GM06990 (cell line): Measurements from ENCODE around the gene HERC5.
"Not testable (repeated sequence)": the region's sequence is repeated elsewhere in the genome, so short reads cannot be mapped to it uniquely, and the experiment has no call there.

ENCODE experiments used
- DNase-seq: peaks from one replicate; pipeline ENCODE4 v3.0.0-alpha.2; 2011; ENCODE audit not compliant: insufficient read length; ENCODE audit errors: extremely low read depth
- H3K27me3 ChIP-seq: replicated peaks from 2 replicates; pipeline ENCODE4 v1.6.0; 2011; ENCODE audit warnings: low read length; ENCODE audit not compliant: control insufficient read depth, insufficient read depth
- H3K36me3 ChIP-seq: 2 replicates; pipeline ENCODE4 v1.5.1; 2011; ENCODE audit warnings: low read length; ENCODE audit not compliant: control insufficient read depth, insufficient read depth
- H3K4me3 ChIP-seq: replicated peaks from 2 replicates; pipeline ENCODE4 v1.5.1; 2011; ENCODE audit warnings: low read depth, mild to moderate bottlenecking, control low read depth, low read length
- TF ChIP-seq, protein P1 (sequence below): IDR thresholded peaks from 2 replicates; pipeline ENCODE4 v1.5.1; 2011; ENCODE audit warnings: low read length, control low read depth, mild to moderate bottlenecking, inconsistent platforms; ENCODE audit not compliant: insufficient read depth, poor library complexity, severe bottlenecking

The HERC5 gene

DNA sequence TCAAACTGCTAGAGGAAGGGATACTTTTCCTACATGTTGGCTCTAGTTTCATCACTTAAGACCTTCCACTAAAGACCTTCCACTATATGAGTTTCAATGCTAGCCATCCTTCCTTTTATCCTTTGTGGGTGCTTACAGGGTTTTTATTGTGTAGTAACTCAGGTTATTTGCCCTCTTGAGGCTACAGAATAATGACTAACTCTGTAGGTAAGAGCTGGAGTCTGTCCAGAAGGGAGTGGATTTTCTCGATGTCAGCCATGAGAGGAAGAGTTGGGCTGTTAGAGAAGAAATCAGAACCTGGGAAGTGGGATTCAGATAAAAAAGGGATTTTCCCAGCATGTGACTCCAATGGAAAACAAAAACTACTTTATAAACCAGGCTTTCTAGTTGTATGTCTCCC lies 27.5 kb upstream of the HERC5 start:
- no peaks in the 10 kb centered on the region for H3K36me3 ChIP-seq
- H3K4me3 ChIP-seq = no peak overlapping the region
- H3K27me3 ChIP-seq = no peaks in the 10 kb centered on the region
- TF ChIP-seq, protein P1, sequence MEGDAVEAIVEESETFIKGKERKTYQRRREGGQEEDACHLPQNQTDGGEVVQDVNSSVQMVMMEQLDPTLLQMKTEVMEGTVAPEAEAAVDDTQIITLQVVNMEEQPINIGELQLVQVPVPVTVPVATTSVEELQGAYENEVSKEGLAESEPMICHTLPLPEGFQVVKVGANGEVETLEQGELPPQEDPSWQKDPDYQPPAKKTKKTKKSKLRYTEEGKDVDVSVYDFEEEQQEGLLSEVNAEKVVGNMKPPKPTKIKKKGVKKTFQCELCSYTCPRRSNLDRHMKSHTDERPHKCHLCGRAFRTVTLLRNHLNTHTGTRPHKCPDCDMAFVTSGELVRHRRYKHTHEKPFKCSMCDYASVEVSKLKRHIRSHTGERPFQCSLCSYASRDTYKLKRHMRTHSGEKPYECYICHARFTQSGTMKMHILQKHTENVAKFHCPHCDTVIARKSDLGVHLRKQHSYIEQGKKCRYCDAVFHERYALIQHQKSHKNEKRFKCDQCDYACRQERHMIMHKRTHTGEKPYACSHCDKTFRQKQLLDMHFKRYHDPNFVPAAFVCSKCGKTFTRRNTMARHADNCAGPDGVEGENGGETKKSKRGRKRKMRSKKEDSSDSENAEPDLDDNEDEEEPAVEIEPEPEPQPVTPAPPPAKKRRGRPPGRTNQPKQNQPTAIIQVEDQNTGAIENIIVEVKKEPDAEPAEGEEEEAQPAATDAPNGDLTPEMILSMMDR = no peak
- no peak for DNase-seq

DNA sequence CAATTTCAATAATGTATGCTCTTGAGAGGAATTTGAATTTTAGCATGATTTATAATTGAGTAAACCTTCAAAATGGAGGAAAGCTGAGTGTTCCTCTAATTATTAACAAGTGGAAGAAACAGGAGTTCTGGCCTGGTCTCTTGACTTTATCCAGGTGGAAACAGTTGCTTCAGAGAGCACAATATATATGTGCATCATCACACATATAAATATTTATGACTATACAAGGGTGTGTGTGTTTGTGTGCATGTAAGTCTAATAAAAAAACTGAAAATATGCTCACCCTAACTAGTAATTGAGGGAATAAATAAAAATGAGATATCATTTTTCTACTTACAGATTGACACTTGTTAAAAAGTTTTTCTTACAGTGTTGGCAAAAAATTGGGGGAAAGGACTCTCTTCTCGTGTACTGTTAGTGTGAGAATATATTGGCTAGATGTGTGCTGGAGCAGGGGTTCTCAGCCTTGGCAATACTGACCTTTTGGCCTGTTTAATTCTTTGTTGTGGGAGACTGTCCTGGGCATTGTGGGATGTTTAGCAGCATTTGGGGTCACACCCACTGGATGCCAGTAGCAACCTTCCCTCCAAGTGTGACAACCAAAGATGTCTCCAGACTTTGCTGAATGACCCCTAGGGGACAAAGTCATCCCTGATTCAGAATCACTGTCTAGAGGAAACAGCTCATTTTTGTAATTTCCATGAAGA lies 20.8 kb upstream of the HERC5 start:
- TF ChIP-seq, protein P1 = no peak
- no peak for DNase-seq
- peaks cover 2% of the 10 kb centered on the region for H3K36me3 ChIP-seq
- no peaks in the 10 kb centered on the region for H3K27me3 ChIP-seq
- no peak overlapping the region for H3K4me3 ChIP-seq

DNA sequence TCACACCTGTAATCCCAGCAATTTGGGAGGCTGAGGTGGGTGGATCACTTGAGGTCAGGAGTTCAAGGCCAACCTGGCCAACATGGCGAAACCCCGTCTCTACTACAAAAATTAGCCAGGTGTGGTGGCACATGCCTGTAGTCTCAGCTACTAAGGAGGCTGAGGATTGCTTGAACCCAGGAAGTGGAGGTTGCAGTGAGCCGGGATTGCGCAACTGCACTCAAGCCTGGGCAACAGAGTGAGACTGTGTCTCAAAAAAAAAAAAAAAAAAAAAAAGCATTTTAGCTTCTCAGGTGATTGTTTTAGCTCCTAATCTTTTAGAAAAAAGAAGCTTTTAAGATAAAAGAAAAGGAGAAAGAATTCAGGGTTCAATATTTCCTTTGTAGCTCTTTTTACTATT lies 19.0 kb upstream of the HERC5 start:
- not testable (repeated sequence) for H3K36me3 ChIP-seq, DNase-seq, H3K27me3 ChIP-seq, H3K4me3 ChIP-seq

DNA sequence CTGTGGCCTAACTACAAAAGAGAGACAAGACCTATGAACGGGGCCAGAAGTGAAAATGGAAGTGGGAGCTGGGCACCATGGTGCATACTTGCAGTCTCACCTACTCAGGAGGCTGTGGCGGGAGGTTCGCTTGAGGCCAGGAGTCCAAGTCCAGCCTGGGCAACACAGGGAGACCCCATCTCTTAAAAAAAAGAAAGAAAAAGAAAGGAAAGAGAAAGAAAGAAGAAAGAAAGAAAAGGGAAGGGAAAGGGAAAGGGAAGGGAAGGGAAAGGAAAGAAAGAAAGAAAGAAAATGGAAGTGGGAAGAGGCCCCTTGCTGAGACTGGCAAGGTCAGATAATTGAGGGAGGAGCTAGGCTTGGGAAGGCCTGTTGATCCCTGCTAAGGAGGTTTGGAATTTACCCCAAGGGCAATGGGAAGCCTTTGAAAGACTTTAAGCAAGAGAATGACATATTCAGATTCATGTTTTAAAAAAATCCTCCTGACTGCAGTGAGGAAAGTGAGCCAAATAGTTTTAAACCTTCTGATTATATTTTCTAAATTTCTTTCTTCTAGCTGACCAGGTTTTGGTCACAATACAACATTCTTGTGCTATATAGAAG lies 17.7 kb upstream of the HERC5 start:
- Histone ChIP-seq H3K36me3 (peaks cover 2% of the 10 kb centered on the region), H3K4me3 (no peak overlapping the region)
- DNase-seq = no peak

DNA sequence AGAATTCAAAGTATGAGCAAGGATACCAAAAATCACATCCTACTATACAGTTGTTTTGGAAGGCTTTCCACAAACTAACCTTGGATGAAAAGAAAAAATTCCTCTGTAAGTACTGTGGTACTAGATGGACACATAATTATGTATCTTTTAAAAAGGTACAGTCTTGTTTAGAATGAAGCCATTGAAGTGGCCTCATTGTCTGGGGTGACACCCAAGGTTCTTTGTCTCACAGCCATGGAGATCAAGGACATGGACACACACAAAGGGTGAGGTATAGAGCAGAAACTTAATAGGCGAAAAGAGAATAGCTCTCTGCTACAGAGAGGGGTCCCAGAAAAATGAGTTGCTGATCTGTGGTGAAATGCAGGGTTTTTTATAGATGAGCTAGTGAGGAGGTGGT lies 16.8 kb upstream of the HERC5 start:
- H3K36me3 ChIP-seq = peaks cover under 1% of the 10 kb centered on the region
- H3K4me3 ChIP-seq = no peak overlapping the region
- no peaks in the 10 kb centered on the region for H3K27me3 ChIP-seq
- TF ChIP-seq, protein P1 = no peak
- no peak for DNase-seq

More for the DNA sequence above, 17.7 kb upstream of the HERC5 start:
- TF ChIP-seq, protein P1 = no peak
- no peaks in the 10 kb centered on the region for H3K27me3 ChIP-seq

DNA sequence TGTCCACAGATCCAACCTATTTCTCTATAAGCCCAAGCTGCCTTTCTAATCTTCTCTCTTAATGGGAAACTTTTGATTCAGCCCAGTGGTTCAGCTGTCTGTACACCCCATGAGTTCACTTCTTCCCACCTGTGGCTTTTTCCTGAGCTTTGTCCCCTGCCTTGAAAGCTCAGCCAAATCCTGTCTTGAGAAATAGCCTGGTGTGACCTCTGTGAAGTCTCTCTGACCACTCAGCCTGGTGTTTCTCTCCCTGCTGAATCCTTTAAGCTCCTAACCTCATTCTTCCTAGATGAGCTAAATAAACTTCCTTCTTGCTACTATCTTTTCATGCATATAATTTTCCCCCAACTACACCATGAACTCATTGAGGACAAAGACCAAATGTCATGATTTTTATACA lies 15.2 kb upstream of the HERC5 start:
- TF ChIP-seq, protein P1 = no peak

More for the DNA sequence above, 15.2 kb upstream of the HERC5 start:
- DNase-seq = no peak
- H3K36me3 ChIP-seq = no peaks in the 10 kb centered on the region; the same call in 1 of the 2 replicates
- no peaks in the 10 kb centered on the region for H3K27me3 ChIP-seq
- H3K4me3 ChIP-seq = no peak overlapping the region
